Activated T-helper 1 cell treated with anti-CD3 and anti-CD28 coated beads, Interleukin-2, amount 50 U/mL, for 16 hours (primary cell): ENCODE data around the gene LAMC1.
"Not testable (repeated sequence)": the region's sequence is repeated elsewhere in the genome, so short reads cannot be mapped to it uniquely, and the experiment has no call there.

ENCODE experiments used
- DNase-seq, 2 donors: peaks; one replicate each; pipeline ENCODE4 v3.0.0-alpha.2; 2020; ENCODE audit warnings: low read depth in 1 of 2, low spot score in 1 of 2

LAMC1 gene

DNA sequence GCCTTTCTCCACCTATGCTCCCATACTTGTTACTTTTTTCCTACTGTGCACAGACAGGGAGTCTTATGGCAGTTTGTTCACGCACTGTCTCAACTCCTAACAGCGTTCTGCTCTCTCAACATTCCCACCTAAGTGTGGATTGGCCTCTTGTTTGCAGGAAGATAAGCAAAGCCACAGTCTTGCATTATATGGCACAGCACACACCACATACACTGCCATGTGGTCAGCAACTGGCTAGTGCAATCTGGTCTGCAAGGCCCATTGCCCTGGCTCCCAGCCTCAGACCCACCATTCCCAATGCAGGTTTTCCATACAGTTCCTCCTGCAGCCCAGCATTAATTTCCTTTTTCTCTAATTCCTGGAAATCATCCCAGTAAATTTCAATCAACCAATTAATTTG is 124.5 kb downstream of the LAMC1 start:
- DNase-seq: no peak

DNA sequence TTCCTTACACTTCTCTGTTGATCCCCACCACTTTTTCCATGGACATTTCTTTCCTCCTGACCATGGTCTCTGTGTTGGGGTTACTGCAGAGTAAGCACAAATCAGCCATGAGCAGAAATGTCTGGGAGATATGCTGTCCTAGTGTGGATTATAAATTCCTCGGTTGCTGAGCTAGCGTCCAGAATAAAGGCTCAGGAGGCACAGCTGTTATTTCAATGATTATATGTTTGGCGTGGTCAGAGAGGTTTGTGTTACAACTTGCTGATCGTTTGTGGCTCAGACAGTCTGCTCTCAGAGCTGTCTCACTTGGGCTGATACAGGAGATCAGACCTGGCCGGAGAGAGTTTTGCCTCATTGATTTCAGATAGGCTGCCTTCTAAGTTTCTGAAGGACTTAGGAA is 125.4 kb downstream of the LAMC1 start:
- DNase-seq: no peak

DNA sequence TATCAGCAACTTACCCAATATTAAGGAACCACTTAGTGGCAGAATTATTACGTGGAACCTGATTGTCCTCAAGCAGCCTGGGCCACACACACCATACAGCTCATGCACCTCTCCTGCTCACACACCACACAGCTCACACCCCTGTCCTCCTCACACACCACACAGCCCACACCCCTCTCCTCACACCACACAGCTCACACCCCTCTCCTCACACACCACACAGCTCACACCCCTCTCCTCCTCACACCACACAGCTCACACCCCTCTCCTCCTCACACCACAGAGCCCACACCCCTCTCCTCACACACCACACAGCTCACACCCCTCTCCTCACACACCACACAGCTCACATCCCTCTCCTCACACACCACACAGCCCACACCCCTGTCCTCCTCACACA is 126.1 kb downstream of the LAMC1 start:
- no peak for DNase-seq

DNA sequence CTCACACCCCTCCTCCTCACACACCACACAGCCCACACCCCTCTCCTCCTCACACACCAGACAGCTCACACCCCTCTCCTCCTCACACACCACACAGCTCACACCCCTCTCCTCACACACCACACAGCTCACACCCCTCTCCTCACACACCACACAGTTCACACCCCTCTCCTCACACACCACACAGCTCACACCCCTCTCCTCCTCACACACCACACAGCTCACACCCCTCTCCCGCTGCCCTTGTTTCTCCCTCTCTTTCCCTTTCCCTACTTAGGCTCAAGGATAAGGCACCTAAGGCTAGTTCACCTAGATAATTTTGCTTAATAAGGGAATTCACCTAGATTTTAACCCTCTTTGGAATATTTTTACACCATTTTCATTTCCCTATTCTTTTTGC is 126.8 kb downstream of the LAMC1 start:
- DNase-seq: not testable (repeated sequence)

DNA sequence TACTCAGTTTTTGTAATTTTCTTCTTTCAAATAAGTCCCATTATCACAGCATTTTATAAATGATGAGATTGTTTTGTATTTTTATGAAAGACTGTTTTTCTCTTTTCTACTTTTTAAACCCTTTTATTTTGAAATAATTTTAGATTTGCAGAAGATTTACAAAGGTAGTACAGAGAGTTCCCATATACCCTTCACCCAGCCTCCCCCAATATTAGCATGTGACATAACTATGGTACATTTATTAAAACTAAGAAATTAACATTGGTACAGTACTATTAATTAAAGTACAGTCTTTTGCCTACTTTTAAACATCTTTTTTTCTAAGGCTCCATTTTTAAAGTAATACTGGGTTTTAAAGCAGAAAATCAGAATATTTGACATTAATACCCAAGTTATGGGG is 127.2 kb downstream of the LAMC1 start:
- DNase-seq: no peak

DNA sequence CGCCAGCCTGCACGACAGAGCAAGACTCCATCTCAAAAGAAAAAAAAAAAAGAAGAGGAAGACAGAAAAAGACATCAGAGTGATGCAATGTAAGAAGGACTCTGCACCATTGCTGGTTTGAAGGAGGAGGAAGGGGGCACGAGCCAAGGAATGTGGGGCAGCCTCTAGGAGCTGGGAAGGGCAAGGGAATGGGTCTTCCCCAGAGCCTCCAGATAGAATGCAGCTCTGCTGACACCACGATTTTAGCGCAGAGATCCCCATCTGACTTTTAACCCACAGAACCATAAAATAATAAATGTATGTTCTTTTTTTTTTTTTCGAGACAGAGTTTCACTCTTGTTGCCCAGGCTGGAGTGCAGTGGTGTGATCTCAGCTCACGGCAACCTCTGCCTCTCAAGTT is 129.0 kb downstream of the LAMC1 start:
- no peak for DNase-seq

DNA sequence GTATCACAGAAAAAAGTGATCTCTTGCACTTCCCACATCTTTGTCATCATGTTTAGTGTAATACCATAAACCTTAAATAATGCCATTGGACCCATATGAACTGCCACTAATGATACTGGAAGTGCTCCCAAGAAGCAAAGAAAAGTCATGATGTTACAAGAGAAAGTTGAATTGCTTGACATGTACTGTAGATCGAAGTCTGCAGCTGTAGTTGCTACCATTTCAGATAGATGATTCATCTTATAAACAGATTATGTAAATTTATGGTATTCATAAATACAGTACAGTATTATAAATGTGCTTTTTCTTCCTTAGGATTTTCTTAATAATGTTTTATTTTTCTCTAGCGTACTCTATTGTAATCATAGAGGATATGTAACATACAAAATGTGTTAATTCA is 132.7 kb downstream of the LAMC1 start:
- no peak for DNase-seq

DNA sequence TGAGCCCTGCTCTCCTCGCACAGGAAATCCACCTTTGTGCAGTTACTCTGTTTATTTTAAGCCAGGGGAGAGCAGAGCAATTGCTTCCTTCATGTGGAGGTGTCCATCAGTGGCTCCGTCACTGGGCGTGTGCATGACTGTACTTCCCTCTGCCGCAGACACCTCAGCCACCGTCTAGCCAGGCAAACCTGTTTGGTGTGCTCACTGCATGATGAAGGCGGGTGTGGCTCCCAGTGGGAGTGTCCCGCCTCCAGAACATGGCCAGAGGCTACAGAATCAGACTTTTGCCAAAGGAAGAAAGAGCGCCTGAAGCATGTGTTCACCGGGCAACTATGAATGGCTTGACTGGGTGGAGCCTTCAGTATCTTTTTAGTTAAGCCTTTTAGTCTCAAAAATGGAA is 136.7 kb downstream of the LAMC1 start:
- no peak for DNase-seq

DNA sequence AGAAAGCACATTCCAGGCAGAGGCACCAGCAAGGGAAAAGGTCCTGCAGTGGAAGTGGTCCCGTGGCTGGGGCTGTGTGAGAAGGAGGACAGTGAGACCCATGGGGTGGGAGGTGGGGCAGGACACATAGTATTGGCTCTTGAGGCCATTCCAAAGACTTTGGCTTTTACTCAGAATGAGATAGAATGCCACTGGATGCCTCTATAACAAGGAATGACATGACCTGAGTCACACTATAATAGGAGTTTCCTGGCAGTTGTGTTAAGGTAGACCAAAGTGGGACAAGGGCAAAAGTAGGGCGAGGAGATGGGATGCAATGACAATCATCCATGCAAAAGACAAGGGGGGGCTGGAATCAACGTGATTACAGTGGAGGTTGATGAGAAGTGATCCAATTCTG is 138.2 kb downstream of the LAMC1 start:
- DNase-seq: no peak

DNA sequence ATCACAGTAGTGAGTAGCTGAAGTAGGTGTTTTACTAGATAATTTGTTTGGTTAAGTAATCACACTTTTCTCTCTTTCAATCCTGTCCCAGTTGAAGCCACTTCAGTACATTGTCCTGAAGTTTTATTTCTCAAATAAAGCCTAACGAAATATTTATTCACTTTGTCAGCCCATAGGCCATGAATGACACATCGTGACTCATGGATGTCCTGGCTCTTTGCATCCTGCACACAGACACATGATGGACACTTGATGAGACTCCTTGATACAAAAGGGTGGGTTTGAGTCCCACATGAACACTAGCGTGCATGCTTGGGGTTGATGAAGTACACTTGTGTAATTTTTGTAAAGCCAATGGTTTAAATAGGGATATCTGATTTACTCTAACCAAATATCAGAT is 140.1 kb downstream of the LAMC1 start:
- no peak for DNase-seq

DNA sequence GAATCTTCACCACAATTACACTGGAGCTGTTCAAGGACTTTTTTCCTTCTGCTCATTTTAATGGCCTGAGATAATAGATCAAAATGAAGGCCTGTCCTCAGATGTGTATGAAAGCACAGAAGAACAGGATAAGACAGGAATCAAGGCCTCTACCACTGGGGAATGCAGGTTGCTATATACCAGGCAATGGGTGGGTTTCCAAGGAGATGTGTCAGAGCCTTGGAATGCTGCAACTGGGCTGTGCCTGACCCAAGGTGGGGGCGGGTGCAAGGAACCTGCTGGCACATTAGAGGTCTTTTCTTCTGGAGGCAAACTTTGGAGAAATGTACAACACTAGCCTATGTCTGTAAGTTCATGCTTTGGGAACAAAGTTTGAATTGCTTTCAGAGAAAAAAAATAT is 141.1 kb downstream of the LAMC1 start:
- DNase-seq: no peak

DNA sequence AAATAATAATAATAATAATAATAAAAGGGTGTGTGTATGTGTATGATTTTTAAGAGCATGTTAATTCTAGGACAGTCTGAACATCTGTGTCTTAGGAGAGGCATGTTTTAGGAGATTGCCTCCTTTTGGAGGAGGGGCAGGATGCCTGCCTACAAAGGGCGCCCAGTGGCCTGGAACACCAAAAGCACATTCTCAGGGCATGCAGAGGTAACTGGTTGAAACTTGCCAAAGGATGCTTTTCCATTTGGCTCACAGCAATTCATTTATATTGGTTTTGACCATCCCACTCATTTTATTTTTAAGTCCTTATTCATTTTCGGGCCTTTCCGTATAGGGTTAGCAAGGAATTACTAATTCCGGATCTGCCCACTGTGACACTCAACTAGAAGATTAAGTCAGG is 141.7 kb downstream of the LAMC1 start:
- DNase-seq: no peak

DNA sequence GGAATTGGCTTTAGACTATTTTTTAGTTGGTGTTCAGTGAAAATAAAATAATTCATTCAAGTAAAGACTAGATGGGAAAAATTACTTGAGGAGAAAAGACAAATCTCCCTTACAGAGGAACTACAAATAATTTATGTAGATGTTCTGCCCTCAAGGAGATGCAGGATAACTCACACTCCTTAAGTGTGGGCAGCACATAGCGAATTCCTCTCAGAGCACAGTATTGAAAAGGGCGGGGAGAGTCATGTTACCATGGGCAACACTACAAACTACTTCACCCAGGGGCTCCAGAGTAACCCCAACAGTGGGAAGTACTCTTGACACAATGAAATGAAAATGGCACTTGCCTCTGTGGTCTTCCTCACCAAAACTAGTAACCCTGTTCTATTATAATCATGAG is 142.2 kb downstream of the LAMC1 start:
- no peak for DNase-seq

DNA sequence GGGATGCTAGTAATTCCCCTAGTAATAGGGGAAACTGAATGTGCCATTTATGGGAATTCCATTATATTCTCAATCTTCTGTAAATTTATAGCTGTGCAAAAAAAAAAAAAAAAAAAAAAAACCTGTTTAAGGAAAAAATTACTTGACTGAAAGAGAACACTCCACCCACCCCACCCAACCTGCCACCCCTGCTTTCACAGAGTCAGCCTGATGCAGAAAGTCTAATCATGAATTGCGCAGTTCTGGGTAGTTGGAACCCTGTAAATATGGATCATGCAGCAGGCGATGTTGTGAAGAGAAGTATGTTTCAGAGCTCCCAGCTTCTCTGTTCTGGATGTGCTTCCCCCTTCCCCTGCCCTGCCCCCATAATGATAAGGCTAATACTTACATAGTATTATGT is 143.2 kb downstream of the LAMC1 start:
- DNase-seq: no peak

DNA sequence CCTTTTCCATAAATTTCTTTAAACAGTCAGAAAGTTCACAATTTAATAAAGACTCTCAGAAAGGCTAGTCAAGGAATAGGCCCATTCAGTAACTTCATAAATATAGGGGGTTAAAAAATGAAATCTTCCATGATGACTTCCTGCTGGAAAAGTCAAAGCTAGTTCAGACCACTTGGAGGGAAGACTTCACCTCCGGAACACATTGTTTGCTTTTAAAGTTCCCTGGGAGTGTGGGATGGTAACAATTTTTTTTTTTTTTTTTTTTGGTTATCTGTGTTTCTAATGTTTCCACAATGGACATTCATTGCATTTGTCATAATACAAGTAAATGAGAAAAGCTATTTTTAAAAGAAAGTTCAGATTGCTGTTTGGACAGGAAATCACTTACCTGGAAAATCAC is 144.5 kb downstream of the LAMC1 start:
- no peak for DNase-seq

DNA sequence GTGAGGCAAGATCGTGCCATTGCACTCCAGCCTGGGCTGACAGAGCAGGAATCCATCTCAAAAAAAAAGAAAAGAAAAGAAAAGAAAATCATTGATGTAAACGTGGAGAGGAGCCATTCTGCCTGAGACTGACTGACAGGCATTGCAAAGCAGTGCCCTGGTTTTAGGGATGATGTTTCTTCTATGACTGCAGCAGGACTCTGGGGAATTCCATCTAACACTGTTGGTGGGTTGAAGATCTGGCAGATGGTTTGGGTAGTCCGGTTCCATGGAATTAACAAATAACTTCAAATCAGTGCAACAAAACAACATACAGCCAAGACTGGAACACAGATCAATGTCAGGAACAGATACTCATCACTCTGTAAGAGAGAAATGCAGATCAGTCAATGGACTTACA is 145.1 kb downstream of the LAMC1 start:
- DNase-seq: no peak

DNA sequence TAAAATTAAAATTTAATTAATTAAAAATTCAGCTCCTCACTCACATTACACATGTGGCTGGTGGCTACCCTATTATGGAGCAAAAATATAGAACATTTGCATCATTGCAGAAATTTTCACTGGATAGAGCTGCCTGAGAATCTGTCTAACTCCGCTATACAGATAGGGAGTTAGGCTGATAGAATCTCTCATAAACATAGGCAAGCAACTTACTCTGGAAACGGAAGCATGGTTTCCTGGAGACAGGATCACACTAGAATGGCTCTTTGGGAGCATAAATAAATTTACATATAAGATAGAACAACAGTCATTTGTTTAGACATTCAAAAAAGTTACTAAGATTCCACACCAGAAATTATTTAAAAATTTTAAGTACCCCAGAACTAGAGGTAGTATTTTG is 150.6 kb downstream of the LAMC1 start:
- DNase-seq: no peak

DNA sequence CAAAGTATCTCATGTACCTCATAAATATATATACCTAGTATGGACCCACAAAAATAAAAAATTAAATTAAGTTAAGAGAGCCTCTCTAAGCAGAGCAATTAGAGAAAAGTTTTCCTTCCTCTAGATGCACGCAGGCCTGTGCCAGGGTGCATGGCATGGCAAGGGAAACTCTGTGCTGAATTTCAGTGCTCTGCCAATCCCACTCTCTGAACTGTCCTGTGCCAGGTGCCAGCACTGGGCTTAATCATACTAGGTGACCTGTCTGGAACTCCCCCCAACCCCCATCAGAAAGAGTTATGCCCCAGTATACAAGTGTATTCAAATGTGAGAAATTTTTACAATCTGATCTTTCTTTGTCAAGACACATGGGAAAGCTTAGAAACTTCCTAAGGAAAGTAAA is 152.4 kb downstream of the LAMC1 start:
- no peak for DNase-seq

DNA sequence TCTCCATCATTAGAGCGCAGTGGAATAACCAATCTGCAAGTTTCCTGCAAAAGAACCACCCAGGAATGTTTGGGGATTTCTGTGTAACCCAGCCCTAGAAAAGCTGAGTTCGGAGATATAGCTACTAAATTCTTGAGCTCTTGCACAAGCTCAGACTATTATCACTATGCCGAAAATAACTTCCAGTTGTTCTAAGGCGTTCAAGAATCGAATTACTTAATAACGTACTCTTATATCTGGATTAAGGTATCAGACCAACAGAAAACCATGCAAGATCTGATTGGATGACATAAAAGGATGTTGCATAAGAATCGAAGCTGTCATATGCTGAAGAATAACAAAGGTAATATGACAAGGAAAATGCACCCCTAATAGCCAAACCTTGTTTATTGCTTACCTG is 155.3 kb downstream of the LAMC1 start:
- DNase-seq: no peak

DNA sequence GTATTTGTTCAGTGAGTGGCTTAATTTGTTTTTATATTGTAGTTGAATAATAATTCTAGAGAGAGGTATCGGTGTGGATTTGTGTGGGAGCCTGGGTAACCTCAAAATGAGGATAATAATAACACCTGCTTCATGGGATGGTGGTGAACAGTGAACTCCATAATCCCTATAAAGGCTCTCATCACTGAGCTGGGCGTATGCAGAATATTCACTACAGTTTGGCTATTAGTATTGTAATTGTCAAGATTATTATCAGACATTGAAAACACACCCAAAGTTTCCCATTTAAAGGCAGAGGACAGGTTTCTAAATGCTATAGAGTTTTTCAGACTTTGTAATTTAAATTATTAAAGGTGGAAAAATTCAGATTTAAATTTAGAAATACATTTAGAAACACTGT is 155.8 kb downstream of the LAMC1 start:
- DNase-seq: no peak

DNA sequence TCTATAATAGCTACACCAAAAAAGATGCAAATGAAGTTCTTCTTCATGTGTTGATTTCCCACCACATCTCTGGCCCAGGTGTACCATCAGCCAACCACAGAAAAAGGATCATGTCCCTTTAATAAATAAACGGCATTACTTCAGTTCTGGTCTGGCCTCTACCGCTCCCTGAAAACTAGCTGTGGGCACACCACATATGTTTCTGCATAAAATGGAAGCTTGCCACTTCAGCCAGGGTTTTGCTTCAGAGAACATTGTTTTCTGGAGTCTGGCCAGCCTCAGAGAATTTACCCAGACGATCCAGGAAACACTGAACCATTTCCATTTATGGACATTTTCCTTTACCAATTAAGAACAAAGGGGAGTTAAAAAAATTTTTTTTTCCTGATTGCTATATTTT is 157.0 kb downstream of the LAMC1 start:
- no peak for DNase-seq

DNA sequence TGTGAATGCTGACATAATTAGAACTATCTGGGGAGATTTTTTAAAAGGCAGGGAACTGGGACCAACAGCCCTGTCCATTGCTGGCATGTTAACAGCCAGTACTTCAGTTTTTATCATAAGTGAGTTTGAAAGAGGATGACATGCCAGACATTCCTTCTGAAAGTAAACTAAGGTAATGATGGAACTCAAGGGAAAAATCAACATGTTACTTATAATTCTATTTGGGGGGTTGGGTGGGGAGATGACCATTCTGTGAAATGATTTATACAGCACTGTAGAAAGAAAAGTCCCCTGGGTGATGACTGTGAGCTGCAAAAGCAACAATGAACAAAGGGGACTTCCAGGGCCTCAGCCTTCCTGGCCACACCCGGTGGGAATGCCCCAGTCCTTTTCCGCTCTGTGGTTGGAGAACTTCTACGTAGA is 157.4 kb downstream of the LAMC1 start:
- no peak for DNase-seq

DNA sequence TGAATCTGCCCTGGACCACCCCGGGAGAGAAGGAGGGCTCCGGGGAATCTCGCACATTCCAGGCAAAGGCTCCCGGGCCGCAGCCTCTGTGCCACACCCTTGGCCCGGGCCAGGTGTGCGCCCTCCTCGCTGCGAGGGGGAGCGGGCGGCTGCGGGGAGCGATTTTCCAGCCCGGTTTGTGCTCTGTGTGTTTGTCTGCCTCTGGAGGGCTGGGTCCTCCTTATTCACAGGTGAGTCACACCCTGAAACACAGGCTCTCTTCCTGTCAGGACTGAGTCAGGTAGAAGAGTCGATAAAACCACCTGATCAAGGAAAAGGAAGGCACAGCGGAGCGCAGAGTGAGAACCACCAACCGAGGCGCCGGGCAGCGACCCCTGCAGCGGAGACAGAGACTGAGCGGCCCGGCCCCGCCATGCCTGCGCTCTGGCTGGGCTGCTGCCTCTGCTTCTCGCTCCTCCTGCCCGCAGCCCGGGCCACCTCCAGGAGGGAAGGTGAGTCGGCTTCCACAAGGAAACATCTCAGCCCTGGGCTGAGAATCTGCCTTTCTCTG is 162.8 kb downstream of the LAMC1 start, which contains the start of gene LAMC2:
TSS of gene LAMC2 (plus strand) at position 324 of the 550 bp plus-strand sequence. CDS start at position 413, 89 bp downstream.
- DNase-seq: no peak

DNA sequence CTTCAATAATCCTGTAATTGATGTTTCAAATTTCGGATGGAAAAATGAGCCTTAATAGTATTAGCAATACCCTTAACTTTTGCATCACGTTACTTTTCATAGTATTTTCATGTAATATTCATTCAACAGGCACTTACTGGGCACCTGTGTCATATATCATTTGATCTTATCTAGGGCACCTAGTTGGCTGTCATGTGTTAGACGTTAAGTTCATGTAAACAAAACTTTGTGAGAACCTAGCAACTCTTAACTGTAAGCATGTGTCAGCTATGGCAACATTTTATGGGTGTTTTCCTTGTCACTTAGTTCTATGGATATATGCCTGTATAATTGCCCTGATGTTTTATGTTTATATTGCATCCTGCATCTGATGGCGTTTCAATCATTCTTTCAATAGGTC is 163.6 kb downstream of the LAMC1 start:
- DNase-seq: no peak
